GM23338 (cell line): ENCODE results near the gene CFLAR.

Experiments used
- CTCF ChIP-seq, 2 experiments: fragments of 200-600 bp in 1 of 2; sonication (generic) in 1 of 2; conservative IDR thresholded peaks; 2 replicates each; pipeline versions ENCODE4 v1.5.1 to v1.6.1; 2016 to 2017; ENCODE audit warnings: antibody characterized with exemption in 2 of 2, low read depth in 2 of 2, mild to moderate bottlenecking in 2 of 2, moderate library complexity in 1 of 2
- ETS1 ChIP-seq: IDR thresholded peaks from 2 replicates; pipeline ENCODE4 v1.6.1; 2016; ENCODE audit warnings: antibody characterized with exemption
- EZH2 ChIP-seq: fragments of 200-600 bp; sonication (generic); IDR thresholded peaks from one replicate; pipeline ENCODE4 v1.8.0; 2017; ENCODE audit warnings: antibody characterized with exemption, mild to moderate bottlenecking, low read depth; ENCODE audit not compliant: unreplicated experiment
- EZH2phosphoT487 ChIP-seq: fragments of 200-600 bp; sonication (generic); IDR thresholded peaks from one replicate; pipeline ENCODE4 v1.8.1; 2018; ENCODE audit warnings: antibody characterized with exemption; ENCODE audit not compliant: unreplicated experiment
- JUNB ChIP-seq: IDR thresholded peaks from one replicate; pipeline ENCODE4 v1.6.1; 2016; ENCODE audit warnings: antibody characterized with exemption; ENCODE audit not compliant: unreplicated experiment
- POLR2AphosphoS5 ChIP-seq: IDR thresholded peaks from 2 replicates; pipeline ENCODE4 v1.6.1; 2016; ENCODE audit warnings: antibody characterized with exemption, low read depth
- REST ChIP-seq: IDR thresholded peaks from one replicate; pipeline ENCODE4 v1.6.1; 2018; ENCODE audit warnings: antibody characterized with exemption; ENCODE audit not compliant: unreplicated experiment
- STAT1 ChIP-seq: IDR thresholded peaks from one replicate; pipeline ENCODE4 v1.6.1; 2016; ENCODE audit warnings: antibody characterized with exemption; ENCODE audit not compliant: unreplicated experiment
- ZNF331 ChIP-seq: fragments of 250-450 bp; sonication (Bioruptor Pico); IDR thresholded peaks from 2 replicates; pipeline ENCODE4 v1.5.0; 2020; ENCODE audit warnings: low read depth, mild to moderate bottlenecking, moderate library complexity

GRCh38 chr2:201164166-201164565 lies 48.2 kb downstream of the CFLAR start:
- TF ChIP-seq CTCF (conservative IDR thresholded peaks at IDR 0.05; ENCODE audit: low read depth in 2 of 2) (no peak), POLR2AphosphoS5 (no peak), STAT1 (no peak), EZH2 (no peak), JUNB (no peak), REST (no peak), EZH2phosphoT487 (no peak), ETS1 (no peak), ZNF331 (CRISPR knock-in tag) (no peak)
